Cardiac fibroblast (primary cell): ENCODE data around the gene CYP27B1.

Experiments used
- DNase-seq, 2 donors: peaks; one replicate each; pipeline versions ENCODE4 v3.0.0 to v3.0.0-alpha.2; 2010; ENCODE audit warnings: low read depth in 2 of 2
- H3K4me3 ChIP-seq, 2 donors: replicated peaks in 1 of 2; 1 replicate in 1 of 2; 2 replicates in 1 of 2; pipeline ENCODE4 v1.5.1; 2011; ENCODE audit warnings: low read depth in 2 of 2, low read length in 2 of 2, mild to moderate bottlenecking in 2 of 2, moderate library complexity in 1 of 2
- TF ChIP-seq, protein P1 (sequence below): IDR thresholded peaks from one replicate; pipeline ENCODE4 v1.5.1; 2011; ENCODE audit warnings: low read depth, mild to moderate bottlenecking, low read length, inconsistent platforms

Gene CYP27B1

DNA sequence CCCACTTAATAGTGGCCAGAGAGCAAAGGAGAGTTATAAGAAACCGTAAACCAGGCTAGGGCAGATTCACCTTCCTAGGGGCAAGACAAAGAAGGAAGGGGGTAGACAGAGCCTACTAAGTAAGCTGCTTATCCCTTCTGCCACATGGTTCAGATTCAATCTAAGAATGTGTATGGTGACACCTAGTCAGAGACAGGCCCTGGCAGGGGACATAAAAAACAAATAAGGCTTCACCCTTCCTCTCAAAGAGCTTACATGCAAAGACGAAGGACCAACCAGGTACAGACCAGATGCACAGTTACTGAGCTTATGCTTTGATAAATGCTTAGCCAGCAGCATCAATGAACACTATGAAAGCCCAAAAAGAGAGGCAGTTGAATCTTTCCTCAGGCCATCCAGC, 4.4 kb downstream of the CYP27B1 start:
- no peak for DNase-seq
- H3K4me3 ChIP-seq = no peak overlapping the region
- TF ChIP-seq, protein P1, sequence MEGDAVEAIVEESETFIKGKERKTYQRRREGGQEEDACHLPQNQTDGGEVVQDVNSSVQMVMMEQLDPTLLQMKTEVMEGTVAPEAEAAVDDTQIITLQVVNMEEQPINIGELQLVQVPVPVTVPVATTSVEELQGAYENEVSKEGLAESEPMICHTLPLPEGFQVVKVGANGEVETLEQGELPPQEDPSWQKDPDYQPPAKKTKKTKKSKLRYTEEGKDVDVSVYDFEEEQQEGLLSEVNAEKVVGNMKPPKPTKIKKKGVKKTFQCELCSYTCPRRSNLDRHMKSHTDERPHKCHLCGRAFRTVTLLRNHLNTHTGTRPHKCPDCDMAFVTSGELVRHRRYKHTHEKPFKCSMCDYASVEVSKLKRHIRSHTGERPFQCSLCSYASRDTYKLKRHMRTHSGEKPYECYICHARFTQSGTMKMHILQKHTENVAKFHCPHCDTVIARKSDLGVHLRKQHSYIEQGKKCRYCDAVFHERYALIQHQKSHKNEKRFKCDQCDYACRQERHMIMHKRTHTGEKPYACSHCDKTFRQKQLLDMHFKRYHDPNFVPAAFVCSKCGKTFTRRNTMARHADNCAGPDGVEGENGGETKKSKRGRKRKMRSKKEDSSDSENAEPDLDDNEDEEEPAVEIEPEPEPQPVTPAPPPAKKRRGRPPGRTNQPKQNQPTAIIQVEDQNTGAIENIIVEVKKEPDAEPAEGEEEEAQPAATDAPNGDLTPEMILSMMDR = no peak

DNA sequence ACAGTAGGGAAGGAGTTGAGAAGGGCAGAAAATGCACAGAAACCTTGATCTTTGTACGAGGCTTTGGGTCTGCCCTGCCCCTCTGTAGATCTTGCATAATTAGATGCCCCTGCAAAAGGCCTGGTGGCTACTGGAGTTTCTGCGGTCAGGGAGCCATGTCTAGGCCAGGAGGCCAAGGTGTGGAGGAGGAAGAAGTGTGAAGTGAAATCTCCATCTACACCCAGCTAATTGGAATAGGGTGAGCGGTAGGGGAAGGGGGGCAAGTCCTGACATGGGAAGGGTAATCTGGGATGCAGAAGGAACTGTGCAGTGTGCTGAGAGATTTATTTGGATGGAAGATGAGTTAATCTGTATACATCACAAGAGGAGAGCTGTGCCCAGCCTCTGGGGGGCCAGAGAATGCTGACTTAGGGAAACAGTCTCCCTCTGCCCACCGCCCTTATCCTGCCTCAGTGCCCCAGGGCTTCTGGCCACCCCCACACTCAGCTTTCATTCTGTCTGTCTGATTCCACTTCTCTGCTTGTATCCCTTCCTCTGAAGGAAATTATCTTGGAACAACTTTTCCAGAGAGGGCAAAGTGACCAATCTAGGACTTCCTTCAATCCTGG, 5.4 kb downstream of the CYP27B1 start:
- TF ChIP-seq, protein P1 = no peak
- H3K4me3 ChIP-seq = no peak overlapping the region
- no peak for DNase-seq

DNA sequence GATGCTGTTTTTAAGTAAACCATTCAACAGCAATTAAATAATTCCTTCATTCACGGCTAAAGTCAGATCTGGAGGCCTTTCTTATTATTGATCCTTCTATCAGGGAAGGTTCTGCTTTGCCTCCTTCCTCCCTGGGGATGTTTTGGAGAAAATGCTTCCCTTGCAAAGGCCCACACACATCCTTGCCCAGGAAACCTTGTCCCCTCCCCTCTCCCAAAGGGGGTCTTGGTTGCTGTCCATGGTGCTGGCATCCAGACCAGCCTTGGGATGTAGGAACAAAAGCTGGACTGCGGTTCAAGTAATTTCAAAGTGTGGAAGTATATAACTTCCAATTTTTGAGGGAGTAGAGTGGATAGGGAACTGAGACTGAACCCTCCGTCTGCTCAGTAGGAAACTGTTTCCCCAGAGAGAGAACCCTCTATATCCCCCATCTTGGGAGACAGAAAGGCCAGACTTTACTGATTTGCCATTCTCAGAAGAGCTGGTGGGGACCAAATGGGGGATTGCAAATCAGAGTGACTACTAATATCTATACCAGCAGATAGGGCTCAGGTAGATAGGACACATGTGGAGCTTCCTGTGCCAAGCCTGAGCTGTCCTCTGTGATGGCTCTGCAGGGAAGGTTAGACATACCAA, 6.4 kb downstream of the CYP27B1 start:
- no peak overlapping the region for H3K4me3 ChIP-seq
- TF ChIP-seq, protein P1 = no peak
- DNase-seq = no peak

DNA sequence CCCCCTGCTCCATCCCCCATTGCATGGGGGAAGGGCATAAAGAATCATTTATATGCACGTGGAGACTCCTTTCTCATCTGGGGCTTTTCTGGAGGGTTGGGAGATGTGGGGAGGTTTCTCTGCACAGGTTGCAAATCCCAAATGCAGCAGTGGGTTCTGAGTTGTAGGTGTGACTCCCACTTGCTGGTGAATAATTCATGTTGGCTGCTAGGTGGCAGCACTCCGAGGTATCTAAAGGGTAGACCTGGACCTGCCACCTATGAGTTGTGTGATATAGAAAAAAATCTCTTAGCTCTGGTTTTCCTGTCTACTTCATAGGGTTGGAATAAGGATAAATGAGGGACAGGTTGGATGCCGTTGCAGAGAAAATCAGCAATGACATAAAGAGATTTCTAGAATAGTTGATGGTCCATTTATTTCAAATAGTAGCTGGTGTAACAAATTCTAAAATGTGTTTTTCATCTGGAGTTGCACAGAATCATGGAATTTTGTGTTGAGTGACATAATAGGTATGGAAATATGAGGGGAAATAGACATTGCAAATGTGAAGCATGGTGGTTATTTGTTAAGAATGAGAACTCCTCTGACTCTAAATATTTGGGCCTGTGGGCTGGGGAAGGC, 7.4 kb downstream of the CYP27B1 start:
- peak in 1 of 2 donors; percentile 34 for DNase-seq
- TF ChIP-seq, protein P1 = peak; percentile 48
- H3K4me3 ChIP-seq = no peak overlapping the region

DNA sequence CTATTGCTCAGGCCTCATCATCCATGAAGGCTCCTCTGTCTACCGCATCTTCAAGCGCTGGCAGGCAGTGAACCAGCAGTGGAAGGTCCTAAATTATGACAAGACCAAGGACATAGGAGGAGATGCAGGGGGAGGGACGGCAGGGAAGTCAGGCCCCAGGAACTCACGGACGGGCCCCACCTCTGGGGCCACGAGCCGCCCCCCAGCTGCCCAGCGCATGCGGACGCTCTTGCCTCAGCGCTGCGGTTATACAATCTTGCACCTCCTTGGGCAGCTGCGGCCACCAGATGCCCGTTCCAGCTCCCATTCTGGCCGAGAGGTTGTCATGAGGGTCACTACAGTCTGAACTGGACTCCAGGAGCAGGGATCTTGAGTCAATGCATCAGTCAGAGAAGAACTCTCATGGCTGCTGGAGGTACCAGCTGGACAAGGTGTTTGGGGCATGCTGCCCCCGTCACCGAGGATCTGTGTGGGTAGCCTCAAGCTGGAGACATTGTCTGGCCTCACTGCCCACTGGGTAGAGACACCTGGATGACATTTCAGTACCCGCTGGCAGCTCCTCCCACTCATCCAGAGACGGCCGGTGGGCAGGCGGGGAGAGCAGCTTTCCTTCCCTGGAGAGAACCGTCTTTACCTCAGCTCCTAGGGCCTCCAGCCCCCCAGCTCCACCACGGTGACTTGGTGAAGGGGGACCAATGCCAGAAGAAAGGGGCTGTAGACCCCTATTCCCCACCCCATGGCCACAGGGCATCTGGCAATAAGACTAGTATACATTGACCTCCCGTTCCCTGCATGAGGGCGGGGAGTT, 8.1 kb downstream of the CYP27B1 start:
- TF ChIP-seq, protein P1 = no peak
- DNase-seq = no peak
- H3K4me3 ChIP-seq = no peak overlapping the region

DNA sequence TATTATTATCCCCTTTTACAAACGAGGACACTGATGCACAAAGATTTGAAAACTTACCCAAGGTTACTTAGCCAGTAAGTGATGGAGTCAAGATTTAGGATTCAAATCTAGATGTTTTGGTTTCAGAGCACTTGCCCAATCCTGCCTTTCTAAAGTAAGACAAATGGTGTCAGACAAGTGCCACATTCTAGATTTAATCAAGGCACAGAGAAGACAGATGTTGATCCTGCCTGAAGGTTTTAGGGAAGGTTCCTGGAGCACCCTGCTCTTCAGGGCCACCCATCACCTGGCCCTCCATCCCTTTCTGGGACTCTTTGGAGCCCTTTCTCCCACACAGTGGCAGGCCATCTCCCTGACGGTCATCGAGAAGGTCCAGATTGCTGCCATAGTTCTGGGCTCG, 9.1 kb downstream of the CYP27B1 start:
- TF ChIP-seq, protein P1 = no peak
- H3K4me3 ChIP-seq = no peak overlapping the region
- no peak for DNase-seq
